SU-DHL-6 (cell line): ENCODE measurements around the gene SEC11C.

ENCODE experiments used
- EZH2phosphoT487 ChIP-seq: fragments of 200-600 bp; sonication (generic), shearing (Covaris generic); conservative IDR thresholded peaks from 2 replicates; pipeline ENCODE4 v1.6.1; 2018; ENCODE audit warnings: mild to moderate bottlenecking, antibody characterized with exemption, low read length, moderate library complexity, mixed read lengths
- TF ChIP-seq, protein P1 (sequence below): fragments of 200-600 bp; sonication (generic); IDR thresholded peaks from one replicate; pipeline ENCODE4 v1.5.1; 2017; ENCODE audit warnings: antibody characterized with exemption, mild to moderate bottlenecking, low read length, moderate library complexity; ENCODE audit not compliant: insufficient read depth, poor library complexity, severe bottlenecking

DNA sequence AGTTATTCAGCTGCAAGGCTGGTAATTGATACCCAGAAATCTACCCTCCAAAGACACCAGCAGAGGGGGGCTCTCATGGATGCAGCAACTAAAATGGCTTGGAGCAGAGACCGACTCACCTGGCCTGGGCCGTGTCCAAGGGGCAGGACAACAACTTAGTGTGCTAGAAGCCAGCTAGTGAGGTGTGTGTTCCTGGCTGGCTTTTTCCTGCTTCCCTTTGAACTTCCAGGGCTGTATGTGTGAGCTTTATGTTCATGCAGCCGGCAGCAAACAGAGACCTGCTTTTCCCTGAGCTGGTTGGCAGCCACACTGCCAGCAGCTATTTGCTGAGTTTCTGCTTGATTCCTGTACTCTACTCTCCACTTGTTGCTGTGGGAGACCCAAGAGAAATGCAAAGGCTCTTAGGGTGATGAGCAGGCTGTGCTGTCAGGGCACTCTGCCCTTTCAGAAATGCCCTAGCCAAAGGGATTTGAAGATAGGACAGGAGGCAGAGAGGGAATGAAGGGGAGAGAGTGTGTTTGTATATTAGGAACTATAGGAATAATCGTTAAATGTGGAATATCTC is 56.6 kb downstream of the SEC11C start:
- TF ChIP-seq, protein P1, sequence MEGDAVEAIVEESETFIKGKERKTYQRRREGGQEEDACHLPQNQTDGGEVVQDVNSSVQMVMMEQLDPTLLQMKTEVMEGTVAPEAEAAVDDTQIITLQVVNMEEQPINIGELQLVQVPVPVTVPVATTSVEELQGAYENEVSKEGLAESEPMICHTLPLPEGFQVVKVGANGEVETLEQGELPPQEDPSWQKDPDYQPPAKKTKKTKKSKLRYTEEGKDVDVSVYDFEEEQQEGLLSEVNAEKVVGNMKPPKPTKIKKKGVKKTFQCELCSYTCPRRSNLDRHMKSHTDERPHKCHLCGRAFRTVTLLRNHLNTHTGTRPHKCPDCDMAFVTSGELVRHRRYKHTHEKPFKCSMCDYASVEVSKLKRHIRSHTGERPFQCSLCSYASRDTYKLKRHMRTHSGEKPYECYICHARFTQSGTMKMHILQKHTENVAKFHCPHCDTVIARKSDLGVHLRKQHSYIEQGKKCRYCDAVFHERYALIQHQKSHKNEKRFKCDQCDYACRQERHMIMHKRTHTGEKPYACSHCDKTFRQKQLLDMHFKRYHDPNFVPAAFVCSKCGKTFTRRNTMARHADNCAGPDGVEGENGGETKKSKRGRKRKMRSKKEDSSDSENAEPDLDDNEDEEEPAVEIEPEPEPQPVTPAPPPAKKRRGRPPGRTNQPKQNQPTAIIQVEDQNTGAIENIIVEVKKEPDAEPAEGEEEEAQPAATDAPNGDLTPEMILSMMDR, result no peak
- no peak for TF ChIP-seq EZH2phosphoT487
